Fibroblast of the aortic adventitia (primary cell): ENCODE measurements around the gene CORO2B. TPM values are rescaled to one million over a fixed set of nuclear protein-coding genes. Genes with fewer than 3 reads are reported as not detected.

Experiments used
- DNase-seq: peaks from one replicate; pipeline ENCODE4 v3.0.0-alpha.2; 2010; ENCODE audit warnings: low read depth
- H3K4me3 ChIP-seq: 2 replicates; pipeline ENCODE4 v1.5.1; 2011; ENCODE audit warnings: low read depth, mild to moderate bottlenecking, control low read depth, low read length, moderate library complexity
- total RNA-seq: library from RNA; depleted of rRNA; stranded (reverse); fragments of >200 nt; gene quantifications from 2 replicates; pipeline ENCODE4 v1.2.3, GENCODE V29; 2012; ENCODE audit warnings: low replicate concordance
- TF ChIP-seq, protein P1 (sequence below): IDR thresholded peaks from 2 replicates; pipeline ENCODE4 v1.5.1; 2011; ENCODE audit warnings: mild to moderate bottlenecking, low read length, control low read depth, inconsistent platforms; ENCODE audit not compliant: insufficient read depth

CORO2B gene
- total RNA-seq, 1 donor = 23.3 TPM

DNA sequence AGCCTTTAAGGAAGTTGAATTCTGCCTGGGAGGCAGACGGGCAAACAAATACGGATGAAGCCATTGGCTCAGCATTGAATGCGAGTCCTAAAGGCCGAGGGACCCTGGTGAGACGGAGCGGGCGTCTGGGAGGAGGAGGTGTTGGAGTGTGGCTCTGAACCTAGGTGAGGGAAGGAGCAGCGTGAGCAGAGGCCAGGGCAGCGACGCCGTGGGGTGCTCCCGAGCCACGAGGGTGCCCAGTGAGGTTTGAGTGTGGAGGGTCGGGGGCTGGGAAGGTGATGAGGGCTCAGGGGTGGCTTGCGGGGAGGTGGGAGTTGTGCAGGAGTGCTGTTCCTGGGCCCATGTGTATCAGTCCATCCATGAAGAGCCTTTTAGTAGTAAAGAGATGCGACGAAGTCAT is 17.0 kb downstream of the CORO2B start:
- H3K4me3 ChIP-seq = no peak overlapping the region
- TF ChIP-seq, protein P1, sequence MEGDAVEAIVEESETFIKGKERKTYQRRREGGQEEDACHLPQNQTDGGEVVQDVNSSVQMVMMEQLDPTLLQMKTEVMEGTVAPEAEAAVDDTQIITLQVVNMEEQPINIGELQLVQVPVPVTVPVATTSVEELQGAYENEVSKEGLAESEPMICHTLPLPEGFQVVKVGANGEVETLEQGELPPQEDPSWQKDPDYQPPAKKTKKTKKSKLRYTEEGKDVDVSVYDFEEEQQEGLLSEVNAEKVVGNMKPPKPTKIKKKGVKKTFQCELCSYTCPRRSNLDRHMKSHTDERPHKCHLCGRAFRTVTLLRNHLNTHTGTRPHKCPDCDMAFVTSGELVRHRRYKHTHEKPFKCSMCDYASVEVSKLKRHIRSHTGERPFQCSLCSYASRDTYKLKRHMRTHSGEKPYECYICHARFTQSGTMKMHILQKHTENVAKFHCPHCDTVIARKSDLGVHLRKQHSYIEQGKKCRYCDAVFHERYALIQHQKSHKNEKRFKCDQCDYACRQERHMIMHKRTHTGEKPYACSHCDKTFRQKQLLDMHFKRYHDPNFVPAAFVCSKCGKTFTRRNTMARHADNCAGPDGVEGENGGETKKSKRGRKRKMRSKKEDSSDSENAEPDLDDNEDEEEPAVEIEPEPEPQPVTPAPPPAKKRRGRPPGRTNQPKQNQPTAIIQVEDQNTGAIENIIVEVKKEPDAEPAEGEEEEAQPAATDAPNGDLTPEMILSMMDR = no peak
- DNase-seq = no peak

DNA sequence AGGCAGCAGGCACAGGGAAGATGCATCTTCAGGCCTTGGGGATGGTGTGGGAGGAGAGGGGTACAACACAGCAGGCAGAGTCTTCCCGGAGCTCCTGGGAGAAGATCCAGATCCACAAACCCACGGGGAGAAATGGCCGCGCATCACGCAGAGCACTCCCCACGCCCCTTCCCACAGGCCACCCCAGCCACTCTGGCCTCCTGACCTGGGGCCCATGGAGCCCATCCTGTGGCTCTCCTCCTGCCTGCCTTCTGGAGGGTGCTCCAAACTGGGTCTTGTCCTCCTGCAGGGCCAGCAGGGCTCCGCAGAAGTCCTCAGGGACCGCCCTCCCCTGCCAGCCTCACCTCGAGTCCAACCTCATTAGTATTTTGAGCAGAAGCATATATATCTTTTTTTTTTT is 17.9 kb downstream of the CORO2B start:
- no peak overlapping the region for H3K4me3 ChIP-seq
- TF ChIP-seq, protein P1 = no peak
- DNase-seq = no peak

DNA sequence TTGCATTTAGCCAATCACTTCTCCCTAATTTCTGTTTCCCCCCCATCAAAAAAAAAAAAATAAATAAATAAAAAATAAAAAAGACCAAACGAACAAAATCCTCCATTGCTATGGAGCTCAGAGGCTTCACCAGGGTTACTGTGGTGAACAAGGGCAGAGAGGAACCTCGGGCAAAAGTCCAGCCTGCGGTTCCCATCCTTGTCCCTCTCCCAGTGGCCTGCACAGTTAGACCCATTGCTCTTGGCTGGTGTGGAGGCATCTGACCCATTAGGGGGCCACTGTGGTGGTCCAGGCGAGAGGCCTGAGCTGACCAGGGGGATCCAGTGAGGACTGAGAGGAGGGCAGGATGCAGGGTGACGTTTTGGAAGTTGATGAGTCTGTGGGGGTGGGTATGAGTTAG is 18.8 kb downstream of the CORO2B start:
- H3K4me3 ChIP-seq = no peak overlapping the region
- TF ChIP-seq, protein P1 = no peak

DNA sequence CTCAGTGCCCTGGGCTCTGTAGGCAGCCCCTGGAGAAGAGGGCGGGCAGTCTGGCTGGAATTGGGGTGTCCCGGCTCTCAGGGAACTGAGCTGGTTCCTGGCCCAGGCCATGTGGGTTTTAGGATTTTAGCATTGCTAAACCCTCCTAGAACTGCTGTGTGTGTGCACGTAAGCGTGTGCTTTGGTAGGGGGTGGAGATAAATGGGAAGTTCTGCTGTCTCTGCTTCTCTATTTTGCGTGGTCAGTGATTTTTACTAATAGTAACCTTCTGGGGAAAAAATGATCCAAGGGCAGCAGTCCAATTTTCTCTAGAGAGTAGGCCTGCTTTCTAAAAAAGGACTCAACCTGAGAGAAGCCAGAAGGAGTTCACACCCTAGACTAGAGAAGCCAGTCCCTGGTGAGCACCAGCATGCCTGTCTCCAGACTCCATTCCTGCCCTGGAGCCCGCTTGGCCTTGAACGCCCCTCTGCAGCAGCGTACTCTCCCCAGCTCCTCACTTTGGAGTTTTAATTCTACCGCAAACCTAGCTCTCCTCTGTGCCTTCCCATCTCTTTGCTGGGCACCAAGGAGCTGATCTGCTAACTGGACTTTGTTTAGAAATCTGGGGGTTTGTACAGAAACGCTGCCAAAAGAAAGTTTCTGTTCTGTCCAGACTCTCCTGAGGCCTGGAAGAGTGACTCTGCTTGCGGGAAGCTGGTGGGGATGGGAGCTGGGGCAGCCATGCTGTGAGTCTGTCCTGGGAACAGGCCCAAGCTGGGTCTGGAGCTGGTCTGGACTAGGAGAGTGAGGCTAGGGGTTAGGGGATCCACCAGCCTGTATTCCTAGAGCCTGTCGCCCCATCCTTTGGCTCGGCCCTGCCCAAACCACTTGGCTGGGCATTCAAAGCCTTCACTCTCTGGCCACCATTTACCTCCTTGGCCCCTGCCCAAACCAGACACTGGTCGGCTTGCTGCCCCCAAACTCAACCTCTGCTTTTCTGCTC is 19.7 kb downstream of the CORO2B start:
- DNase-seq = peak; percentile 82
- H3K4me3 ChIP-seq = no peak overlapping the region
- TF ChIP-seq, protein P1 = no peak

More for the DNA sequence above, 18.8 kb downstream of the CORO2B start:
- no peak for DNase-seq

DNA sequence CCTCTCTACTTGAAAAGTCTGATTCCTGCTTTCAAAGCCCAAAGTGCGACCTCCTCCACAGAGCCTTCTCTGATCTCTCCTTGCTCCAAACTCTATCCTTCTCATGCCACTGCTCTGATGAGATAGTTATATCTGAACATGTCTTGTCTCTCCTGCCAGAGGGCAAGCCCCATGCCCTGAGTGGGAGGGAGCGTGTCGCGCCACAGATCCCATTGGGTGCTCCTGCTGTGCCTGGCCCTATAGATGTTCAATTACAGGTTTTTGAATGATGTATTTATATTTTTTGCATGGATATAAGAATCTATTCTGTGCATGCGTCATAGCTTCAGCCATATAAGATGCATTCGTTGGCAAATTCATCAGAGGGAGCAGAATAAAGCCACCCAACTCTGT is 20.4 kb downstream of the CORO2B start:
- TF ChIP-seq, protein P1 = no peak
- no peak for DNase-seq
- H3K4me3 ChIP-seq = no peak overlapping the region

DNA sequence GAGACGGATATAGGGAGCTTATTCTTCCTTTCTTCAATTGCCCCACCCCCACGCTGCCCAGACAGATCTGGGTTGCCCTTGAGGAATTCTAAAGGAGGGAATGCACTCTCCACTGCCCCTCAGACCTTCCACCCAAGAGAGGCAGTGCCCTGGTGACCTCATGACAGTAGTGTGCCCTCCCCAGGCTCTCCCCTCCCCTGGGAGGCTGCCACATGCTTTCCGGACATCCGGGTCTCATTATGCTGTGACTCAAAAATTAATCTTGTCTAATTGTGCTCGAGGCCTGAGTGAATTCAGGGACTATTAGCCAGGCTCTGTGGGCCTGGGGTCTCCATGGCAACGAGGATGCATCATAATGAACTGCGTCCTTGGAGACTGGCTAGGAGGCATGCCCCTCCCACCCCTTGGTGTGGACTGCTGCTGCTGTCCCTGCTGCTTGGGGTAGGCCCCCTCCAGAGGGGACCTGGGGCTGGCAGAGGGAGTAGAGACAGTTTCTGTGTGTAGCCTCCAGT is 20.8 kb downstream of the CORO2B start:
- DNase-seq = peak; percentile 50
- TF ChIP-seq, protein P1 = no peak
- H3K4me3 ChIP-seq = no peak overlapping the region
